ENCODE results near the gene CAMKV.

DNA sequence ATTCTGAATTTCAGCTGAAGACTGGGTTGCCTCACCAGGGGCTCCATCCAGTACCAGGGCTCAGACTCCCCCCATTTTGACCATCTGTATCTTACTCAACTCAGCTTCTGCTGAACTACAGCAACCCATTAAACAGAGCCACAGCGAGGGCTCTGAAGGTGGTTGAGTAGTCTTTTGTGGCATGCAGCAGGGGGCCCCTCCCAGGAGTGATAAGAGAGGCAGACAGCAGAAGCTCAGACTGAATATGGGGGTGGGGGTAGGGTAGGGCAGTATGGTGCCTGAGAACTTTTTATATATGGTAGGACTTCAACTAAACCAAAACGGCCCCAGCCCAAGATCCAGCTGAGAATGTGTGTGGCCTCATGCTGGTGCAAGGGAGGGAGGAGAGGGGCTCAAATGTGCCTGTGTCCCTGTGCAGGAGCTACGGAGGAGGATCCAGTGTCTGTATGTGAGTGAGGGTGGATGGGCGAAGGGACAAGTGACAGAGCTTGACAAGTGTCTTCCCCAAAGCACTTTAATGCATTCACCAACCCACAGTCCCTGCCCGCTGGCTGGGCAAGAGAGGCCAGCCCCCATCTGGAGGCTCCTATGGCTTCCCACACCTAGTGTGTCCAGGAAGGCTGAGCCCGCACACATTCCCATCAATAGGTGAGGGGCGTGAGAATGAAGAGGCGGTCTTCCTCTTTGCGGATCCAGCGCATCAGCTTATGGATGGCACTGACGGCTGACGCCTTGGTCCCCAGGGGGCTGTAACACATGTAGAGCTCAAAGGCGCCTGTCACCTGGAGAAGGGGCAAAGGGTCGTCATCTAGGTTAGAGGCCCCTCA lies 38.9 kb upstream of the CAMKV start:
- TF ChIP-seq, protein P1, sequence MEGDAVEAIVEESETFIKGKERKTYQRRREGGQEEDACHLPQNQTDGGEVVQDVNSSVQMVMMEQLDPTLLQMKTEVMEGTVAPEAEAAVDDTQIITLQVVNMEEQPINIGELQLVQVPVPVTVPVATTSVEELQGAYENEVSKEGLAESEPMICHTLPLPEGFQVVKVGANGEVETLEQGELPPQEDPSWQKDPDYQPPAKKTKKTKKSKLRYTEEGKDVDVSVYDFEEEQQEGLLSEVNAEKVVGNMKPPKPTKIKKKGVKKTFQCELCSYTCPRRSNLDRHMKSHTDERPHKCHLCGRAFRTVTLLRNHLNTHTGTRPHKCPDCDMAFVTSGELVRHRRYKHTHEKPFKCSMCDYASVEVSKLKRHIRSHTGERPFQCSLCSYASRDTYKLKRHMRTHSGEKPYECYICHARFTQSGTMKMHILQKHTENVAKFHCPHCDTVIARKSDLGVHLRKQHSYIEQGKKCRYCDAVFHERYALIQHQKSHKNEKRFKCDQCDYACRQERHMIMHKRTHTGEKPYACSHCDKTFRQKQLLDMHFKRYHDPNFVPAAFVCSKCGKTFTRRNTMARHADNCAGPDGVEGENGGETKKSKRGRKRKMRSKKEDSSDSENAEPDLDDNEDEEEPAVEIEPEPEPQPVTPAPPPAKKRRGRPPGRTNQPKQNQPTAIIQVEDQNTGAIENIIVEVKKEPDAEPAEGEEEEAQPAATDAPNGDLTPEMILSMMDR (IDR thresholded peaks at IDR 0.05), result no peak
- TF ChIP-seq POLR2A (IDR thresholded peaks at IDR 0.05), result no peak
